HG03139 (cell line): ENCODE results near the gene ATP2C1.
"Not testable (repeated sequence)": the region's sequence is repeated elsewhere in the genome, so short reads cannot be mapped to it uniquely, and the experiment has no call there.

Source experiments
- ATAC-seq: cut with Tn5 transposase; IDR thresholded peaks from one replicate; pipeline ENCODE4 v1.9.1; 2021; ENCODE audit not compliant: unreplicated experiment

The ATP2C1 gene

DNA sequence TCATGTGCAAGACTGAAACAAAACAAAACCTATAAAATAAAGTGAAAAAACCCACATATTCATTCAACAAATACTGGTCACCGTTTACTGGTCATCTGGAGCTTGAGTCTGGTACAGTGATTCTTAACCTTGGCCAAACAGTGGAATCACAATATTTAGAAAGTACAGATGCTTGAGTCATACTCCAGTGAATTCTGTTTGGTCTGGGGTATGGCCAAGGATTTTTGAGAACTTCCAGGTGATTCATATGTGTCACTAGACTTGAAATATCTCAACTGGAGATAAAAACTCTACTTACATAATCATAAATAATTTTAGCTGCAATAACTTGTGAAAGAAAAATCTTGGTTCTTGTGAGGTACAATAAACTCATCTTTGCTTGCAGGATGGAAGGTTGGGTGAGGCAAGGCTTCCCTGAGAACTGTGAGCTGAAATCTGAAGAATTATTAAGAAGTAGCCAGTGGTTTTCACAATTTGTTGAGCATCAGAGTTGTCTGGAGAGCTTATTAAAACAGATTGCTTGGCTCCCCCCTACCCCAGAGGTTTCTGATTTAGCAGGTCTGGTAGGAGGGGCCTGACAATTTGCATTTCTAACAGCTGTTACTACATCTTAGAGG, 142.4 kb downstream of the ATP2C1 start:
- no peak for ATAC-seq

DNA sequence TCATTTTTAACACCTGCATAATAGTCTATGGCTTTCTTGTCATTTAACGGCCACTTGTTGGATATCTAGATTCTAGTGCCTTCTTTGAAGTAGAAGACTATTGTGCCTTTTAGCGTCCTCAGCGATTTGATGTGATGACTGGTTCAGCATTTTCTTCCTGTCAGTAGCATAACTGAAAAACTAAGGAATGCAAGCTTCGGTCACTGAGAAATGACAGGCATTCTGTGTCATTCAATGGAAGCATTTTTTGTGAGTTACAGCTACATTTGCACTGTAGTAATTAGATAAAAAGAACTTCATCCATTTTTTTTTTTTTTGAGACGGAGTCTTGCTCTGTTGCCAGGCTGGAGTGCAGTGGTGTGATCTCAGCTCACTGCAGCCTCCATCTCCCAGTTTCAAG, 143.1 kb downstream of the ATP2C1 start:
- ATAC-seq: no peak

DNA sequence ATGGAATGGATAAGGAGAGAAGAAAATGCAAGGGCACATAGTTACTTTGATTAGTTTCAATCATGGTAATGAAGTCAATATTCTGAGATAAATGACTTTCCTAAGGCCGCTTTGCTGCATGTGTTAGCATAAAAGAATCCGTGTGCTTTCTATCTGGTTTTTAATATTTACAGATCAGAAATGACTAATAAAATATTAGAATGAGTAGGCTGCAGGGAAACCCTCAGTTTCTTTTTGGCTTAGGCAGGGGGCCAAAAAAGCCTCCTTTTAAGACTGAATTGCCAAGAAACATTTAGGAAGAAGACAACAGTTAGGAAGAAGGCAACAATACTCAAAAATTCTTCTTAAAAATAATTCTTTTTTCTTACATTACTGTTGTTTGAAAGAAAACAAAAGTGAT, 144.4 kb downstream of the ATP2C1 start:
- ATAC-seq: no peak

DNA sequence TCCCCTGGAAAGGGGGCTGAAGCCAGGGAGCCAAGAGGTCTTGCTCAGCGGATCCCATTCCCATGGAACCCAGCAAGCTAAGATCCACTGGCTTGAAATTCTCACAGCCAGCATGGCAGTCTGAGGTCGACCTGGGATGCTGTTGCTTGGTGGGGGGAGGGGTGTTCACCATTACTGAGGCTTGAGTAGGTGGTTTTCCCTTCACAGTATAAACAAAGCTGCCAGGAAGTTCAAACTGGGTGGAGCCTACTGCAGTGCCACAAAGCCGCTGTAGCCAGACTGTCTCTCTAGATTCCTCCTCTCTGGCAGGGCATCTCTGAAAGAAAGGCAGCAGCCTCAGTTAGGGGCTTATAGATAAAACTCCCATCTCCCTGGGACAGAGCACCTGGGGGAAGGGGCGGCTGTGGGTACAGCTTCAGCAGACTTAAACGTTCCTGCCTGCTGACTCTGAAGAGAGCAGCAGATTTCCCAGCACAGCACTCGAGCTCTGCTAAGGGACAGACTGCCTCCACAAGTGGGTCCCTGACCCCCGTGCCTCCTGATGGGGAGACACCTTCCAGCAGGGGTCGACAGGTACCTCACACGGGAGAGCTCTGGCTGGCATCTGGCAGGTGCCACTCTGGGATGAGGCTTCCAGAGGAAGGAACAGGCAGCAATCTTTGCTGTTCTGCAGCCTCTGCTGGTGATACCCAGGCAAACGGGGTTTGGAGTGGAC, 148.5 kb downstream of the ATP2C1 start:
- not testable (repeated sequence) for ATAC-seq

DNA sequence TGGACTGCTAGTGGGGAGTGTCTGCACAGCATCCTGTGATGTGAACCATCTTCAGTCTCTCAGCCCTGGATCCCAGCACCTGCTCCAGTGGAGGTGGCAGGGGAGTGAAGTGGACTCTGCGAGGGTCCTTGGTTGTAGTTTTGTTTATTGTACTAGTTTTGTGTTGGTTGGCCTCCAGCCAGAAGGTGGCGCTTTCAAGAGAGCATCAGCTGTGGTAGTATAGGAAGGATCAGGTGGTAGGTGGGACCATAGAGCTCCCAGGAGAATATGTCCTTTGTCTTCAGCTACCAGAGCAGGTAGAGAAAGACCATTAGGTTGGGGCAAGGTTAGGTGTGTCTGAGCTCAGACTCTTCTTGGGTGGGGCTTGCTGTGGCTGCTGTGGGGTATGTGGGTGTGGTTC, 153.7 kb downstream of the ATP2C1 start:
- no peak for ATAC-seq

DNA sequence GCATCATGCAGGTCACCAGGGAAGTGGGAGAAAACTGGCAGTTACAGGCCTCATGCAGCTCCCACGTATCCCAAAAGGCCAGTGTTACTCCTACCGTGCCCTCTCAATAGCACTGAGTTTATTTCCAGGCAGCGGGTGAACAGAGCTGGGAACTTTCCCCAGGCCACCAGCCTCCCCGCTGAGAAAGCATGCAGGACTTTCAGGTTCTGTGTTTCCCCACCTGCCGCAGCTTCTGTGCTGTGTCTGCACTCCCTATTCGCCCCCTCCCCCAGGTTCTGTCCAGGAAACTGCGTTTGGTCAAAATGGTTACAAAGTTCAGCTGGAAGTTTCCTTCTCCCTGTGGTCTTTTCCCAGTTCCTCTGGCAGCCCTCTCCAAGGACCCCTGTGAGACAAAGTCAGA, 154.1 kb downstream of the ATP2C1 start:
- ATAC-seq: no peak

DNA sequence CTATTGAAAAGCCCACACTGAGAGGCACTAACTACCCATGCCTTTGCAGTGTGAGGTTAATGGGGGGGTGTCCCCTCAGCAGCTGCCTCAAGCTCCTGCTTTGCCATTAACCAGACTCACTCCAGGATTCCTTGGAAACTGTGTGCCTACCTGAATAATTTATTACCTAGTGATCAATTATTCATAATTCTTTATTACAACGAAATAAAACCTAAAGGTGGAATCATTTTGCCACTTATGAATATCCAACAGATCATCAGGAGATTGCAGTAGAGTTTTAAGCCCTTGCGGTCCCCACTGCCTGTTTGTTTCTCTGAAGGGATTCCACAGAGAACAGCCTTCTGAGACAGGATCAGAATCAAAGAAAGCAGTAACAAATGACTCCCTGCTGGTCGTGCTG, 156.1 kb downstream of the ATP2C1 start:
- no peak for ATAC-seq

DNA sequence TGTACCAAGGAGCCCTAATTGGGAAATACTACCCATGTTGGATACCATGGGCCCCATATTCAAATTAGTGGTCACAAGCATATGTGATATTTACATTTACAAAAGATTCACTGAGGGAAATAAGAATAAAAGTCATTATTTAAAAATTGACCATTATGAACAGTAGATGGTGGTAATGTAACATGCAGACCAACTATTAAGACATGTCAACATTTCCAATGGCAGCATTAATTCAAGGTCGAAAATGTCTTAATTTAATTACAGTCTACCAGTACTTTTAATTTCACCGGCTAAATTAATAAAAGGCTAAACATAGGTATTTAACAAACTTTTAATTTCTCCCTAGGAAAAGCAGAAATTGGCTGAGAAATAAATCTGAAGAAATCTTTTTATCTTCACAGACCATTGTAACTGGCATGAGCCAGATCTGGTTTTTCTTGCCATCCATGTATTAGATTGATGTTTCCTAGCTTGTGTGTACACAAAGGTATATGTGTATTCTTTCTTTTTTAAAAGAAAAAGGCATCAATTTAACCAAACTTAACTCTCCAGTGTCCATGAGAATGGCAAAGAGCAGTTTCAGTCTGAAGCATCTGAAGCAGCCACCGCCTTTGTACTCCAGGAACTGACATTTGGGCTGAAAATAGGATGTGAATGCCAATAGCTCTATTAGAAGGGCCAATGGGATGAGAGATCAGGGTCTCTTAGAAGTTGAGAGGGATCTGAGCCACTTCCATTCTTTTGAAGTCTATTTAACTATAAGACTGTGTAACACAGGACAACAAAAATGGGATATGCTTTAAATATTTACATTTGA, 159.4 kb downstream of the ATP2C1 start:
- no peak for ATAC-seq
